GM21576 (cell line): ENCODE data around the gene TSTD2.

Experiments
- ATAC-seq: cut with Tn5 transposase; IDR thresholded peaks from one replicate; pipeline ENCODE4 v1.9.1; 2021; ENCODE audit warnings: mild to moderate bottlenecking, moderate library complexity; ENCODE audit not compliant: unreplicated experiment

TSTD2 gene

DNA sequence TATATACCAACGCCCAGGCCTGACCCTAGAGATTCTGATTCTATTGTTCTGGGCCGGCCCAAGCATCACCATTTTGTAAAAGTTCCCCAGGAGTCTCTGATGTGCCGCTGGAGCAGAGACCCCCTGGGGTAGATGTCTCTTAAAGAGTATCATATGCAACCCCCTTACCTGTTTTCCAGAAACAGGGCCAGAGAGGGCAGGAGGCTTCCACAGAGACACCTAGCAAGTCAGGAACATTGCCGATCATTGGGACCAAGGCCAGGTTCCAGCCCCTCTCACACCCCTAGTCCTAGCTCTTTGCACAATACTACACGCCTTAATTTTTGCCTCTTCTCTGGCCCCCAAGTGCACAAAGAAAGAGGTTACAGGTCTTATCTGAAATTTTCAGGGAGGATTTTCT is 67.9 kb downstream of the TSTD2 start:
- no peak for ATAC-seq

DNA sequence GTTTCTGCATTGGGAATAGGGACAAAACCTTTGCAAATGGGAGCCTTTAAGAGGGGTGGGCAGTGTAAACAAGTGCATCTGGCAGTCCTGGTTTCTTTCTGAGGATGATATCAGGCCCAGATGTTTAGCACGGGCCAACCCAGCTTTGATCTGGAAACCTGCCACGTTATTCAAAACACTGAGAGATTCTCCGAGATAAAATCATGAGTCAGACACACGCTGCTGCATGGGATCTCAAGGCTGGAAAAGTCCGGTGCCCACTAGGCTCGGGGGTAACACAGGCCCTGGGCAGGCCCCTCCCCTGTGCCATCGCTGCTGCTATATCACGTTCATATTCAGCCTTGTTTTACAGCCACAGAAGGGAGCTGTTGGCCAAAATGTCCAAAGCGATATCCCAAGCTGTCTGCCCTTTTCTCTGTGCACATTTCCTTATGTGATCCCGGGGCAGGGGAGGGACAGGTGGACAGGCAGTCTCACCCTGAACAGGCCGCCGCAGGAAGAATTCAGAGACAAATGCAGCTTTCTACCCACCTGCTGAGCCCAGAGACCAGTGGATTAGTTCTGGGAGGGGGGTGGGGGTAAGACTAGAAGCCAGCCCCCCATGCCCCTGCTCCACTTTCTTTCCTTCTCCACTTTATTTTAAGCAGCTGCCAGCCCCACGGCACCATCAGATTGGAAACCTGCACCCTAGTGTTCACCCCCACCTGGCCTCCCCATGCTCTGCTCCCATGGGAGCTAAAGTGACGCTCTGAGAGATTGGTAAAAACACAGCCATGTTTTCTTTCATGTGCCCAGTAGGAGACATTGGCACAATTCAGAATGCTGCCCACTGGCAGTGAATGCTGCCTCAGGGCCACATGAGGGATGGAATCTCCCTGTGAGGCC is 68.6 kb downstream of the TSTD2 start:
- ATAC-seq = no peak

DNA sequence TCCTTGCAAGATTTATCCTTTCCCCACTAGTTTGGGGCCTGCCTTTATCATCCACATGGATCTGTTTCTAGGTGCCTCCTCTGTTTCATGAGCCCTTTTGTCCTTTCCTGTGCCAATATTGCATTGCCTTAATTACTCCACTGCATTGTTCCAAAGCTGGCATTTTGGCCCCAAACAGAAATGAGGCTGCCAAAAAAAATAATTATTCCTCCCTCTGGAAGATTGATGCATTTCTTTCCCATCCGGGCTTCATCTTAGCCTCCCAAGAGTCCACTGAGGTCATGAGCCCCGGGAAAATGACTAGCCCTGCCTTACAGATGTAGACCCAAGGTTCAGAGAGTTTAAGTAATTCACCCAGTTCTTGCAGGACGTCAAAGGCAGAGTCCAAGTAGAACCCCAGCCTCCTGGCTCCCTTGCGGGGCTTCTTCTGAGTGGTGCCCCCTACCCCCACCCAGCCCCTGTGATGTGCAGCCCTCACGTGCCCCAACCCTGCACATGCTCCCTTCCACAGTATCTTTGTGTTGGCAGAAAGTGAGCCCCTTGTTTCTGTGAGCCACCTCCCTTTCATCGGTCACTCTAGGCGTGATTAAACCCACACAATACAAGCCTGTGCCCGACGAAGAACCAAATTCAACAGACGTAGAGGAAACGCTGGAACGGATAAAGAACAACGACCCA is 69.6 kb downstream of the TSTD2 start:
- ATAC-seq = no peak

DNA sequence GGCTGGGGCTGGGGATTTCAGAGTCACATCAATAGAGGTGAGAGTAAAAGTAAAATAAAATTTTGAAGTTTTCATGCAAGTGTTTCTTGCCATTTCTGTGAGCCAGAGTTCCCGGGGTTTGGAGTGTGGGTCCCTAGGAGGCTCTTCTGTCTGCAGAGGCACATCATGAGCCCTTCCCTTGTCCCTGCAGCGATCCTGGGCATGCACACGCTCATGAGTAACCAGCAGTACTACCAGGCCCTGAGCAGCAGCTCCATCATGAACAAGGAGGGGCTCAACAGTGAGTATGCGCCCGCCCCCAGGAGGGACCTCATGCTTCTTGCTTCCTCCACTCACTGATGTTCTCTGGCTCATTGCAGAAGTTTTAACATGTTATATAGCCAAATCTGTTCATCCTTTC is 70.6 kb downstream of the TSTD2 start:
- ATAC-seq = no peak

GRCh38 chr9:97561501-97561900 is 71.7 kb downstream of the TSTD2 start:
- no peak for ATAC-seq

DNA sequence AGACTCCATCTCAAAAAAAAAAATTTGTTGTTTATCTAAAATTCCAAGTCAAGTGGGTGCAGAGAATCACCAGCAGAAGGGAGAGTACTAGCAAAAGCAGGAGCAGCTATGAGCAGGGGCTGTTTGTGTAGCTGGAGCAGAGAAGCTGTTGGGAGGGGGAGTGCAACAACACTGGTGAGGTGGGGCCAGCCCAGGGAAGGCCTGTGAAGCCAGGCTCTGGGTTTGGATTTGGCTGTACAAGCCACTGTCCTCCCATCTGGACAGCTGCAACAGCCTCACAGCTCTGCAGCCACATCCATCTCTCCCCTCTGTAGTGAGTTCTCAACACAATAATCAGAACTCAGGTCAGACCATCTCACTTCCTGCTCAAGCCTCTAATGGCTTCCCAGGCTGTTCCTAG is 72.3 kb downstream of the TSTD2 start:
- no peak for ATAC-seq

GRCh38 chr9:97560154-97560553 is 73.0 kb downstream of the TSTD2 start:
- no peak for ATAC-seq

DNA sequence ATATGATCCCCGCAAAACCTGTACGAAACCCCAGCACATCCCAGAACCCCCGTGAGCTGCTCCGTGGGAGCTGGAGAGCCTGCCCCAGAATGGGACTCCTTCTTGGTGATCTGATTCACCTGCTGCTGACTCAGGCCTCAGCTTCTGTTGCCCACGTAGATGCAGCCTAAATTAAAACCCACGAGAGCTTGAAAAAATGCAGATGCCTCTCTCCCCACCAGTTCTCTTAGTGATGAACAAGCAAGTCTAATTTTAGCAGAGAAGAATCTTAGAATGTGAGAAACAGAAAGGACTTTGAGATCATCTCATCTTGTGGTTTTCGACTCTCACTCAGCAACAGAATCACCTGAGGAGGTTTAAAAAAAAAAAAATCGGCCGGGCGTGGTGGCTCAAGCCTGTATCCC is 74.1 kb downstream of the TSTD2 start:
- peak; percentile 74 for ATAC-seq

DNA sequence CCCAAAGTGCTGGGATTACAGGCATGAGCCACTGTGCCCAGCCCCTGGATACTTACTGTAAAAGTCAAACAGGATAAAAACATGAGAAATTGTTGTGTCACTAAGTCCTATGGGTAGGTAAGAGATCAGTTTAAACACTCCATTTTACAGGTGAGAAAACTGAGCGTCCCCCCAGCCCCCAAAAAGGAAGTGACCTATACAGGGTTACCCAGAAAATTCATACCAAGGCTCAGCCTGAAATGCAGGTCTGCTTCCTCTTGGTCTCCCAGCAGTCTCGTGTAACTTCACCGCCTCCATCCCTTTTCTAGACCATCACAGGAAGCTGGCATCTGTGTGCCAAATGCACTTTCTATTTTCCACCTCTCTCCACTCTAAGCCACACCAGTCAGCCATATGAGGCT is 74.5 kb downstream of the TSTD2 start:
- ATAC-seq = peak; percentile 36

DNA sequence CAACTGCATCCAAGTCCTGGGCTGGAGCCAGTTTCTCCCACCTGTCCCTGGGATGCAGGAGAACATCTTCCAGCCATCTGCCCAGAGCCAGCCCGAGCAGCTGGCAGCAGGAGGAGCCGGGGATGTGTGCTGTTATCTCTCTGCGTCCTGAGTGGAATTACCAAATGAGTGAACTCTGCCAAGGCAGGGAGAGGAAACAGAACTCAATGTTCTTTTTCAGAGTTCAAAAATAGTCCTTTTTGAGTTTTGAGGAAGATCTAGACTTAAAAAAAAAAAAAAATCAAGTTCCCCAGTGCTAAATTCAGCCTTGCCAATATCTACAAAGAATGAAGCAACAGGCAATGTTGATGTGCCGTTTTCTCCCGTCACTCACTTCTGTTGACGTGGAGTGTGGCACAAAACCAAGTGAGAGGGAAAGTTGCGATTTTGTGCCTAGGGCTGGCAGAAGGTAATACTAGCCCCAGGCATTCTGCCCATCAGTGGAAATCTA is 75.5 kb downstream of the TSTD2 start:
- ATAC-seq = no peak

DNA sequence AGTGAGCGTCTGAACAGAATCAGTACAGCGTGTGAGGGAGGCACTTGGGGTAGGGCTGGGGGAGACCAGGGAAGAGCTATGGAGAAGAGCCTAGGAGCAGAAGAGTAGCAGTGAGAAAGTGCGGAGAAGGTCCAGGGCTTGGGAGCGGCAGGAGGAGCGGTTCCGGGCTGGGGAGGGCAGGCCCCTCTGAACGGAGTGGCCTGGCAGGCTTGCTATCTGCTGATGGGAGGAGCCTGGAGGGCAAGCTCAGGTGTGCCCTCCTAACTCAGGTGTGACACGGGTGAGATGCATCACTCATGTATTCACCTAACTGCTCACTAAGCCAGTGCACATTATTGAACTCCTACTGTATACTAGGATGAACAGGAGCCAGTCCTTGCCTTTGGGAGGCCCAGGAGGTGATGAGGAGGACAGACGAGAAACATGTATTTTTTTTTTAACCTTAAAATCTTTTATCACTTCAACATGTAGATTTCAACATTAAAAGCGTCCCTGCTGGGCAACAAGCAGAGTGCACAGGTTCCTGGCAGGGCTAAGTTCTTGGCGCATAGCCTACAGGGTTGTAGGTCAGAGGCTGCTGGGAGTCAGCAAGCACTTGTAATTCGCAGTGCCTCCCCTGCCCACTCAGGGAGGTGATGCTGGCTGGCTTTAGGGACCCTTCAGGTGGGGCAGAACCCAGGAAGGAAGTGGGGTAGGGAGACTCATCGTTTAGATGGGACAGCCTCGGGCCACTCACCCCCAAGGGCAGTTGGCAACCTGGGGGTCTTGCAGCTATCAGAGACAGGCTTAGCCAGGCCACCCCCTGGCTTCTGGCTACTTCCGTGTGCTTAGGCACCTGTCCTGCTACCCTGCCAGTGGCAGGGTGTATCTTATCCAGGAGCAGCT is 76.2 kb downstream of the TSTD2 start:
- ATAC-seq = no peak

GRCh38 chr9:97556036-97556720 is 77.0 kb downstream of the TSTD2 start:
- ATAC-seq = no peak

GRCh38 chr9:97555164-97555563 is 78.0 kb downstream of the TSTD2 start:
- ATAC-seq = no peak

- no peak for ATAC-seq
Observed at GRCh38 chr9:97554566-97555075, 78.5 kb downstream of the TSTD2 start.

- no peak for ATAC-seq
Observed at GRCh38 chr9:97553841-97554240, 79.3 kb downstream of the TSTD2 start.

GRCh38 chr9:97553141-97553540 is 80.0 kb downstream of the TSTD2 start:
- ATAC-seq = no peak

GRCh38 chr9:97551308-97551707 is 81.9 kb downstream of the TSTD2 start:
- no peak for ATAC-seq

DNA sequence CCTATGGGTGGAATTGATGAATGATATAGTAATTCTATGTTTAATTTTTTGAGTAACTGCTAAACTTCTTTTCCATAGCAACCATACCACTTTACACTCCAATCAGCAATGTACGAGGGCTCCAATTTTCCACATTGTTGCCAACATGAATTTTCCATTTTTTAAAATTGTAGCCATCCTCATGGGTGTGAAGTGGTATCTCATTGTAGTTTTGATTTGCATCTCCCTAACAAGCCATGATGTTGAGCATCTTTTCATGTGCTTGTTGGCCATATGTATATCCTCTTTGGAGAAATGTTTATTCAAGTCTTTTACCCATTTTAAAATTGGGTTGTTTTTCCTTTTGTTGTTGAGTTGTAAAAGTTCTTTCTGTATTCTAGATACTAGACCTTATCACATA is 82.8 kb downstream of the TSTD2 start:
- no peak for ATAC-seq
